B cell (primary cell): ENCODE measurements around the gene NT5DC4. TPM values are rescaled to one million over a fixed set of nuclear protein-coding genes. Genes with fewer than 3 reads are reported as not detected.

Experiments
- ATAC-seq: fragments of 200-7000 bp; cut with Tn5 transposase; one replicate; pipeline ENCODE4 v1.10.0; 2021; ENCODE audit warnings: low read depth, mild to moderate bottlenecking, moderate number of reproducible peaks, moderate library complexity
- CTCF ChIA-PET: fragments of 350-600 bp; sonication (Branson Sonifier 250); formaldehyde crosslinking; loops from one replicate; lab custom pipeline; 2021; ENCODE audit warnings: antibody characterized with exemption, inconsistent platforms; lab: Charles Lee
- POLR2A ChIA-PET: fragments of 350-600 bp; sonication (Branson Sonifier 250); formaldehyde crosslinking; loops from one replicate; lab custom pipeline; 2021; ENCODE audit warnings: antibody characterized with exemption; lab: Charles Lee
- DNase-seq: peaks from one replicate; pipeline ENCODE4 v3.0.0; 2013
- H2AFZ ChIP-seq: 2 replicates; pipeline ENCODE4 v1.6.1; 2012; ENCODE audit warnings: mild to moderate bottlenecking, low read depth, low read length; ENCODE audit not compliant: insufficient read depth, poor library complexity, severe bottlenecking
- H3K27ac ChIP-seq, 2 donors: 1 replicate in 1 of 2; 2 replicates in 1 of 2; pipeline ENCODE4 v1.5.1; 2012 to 2013; ENCODE audit warnings: low read length in 2 of 2, mild to moderate bottlenecking in 2 of 2, moderate library complexity in 1 of 2
- H3K27me3 ChIP-seq, 4 experiments: fragments of 200-600 bp in 1 of 4; sonication (generic) in 1 of 4; replicated peaks in 1 of 4; 1 replicate in 2 of 4; 2 replicates in 2 of 4; pipeline versions ENCODE4 v1.6.1 to v1.7.0; 2013 to 2016; ENCODE audit warnings: low read length in 3 of 4, mild to moderate bottlenecking in 2 of 4, mixed read lengths in 1 of 4, moderate library complexity in 1 of 4; ENCODE audit not compliant: insufficient read depth in 4 of 4, control insufficient read depth in 3 of 4; ENCODE audit errors: control extremely low read depth in 1 of 4
- H3K36me3 ChIP-seq, 2 experiments: replicated peaks in 1 of 2; 1 replicate in 1 of 2; 2 replicates in 1 of 2; pipeline versions ENCODE4 v1.6.1 to v1.7.1; 2013; ENCODE audit warnings: low read length in 1 of 2; ENCODE audit not compliant: insufficient read depth in 2 of 2, control insufficient read depth in 1 of 2; ENCODE audit errors: control extremely low read depth in 1 of 2, extremely low read depth in 1 of 2
- H3K4me1 ChIP-seq, 2 donors: fragments of 200-600 bp in 1 of 2; sonication (generic) in 1 of 2; 1 replicate in 1 of 2; 2 replicates in 1 of 2; pipeline versions ENCODE4 v1.5.1 to v1.6.1; 2013 to 2017; ENCODE audit warnings: low read length in 2 of 2; ENCODE audit not compliant: control insufficient read depth in 2 of 2, insufficient read depth in 2 of 2
- H3K4me2 ChIP-seq: replicated peaks from 2 replicates; pipeline ENCODE3; 2012; ENCODE audit warnings: mild to moderate bottlenecking, low read depth, low read length; ENCODE audit not compliant: poor library complexity, severe bottlenecking
- H3K4me3 ChIP-seq, 5 experiments: fragments of 200-600 bp in 1 of 5; sonication (generic) in 1 of 5; 1 replicate in 3 of 5; 2 replicates in 2 of 5; pipeline versions ENCODE4 v1.5.1 to v1.7.0; 2011 to 2016; ENCODE audit warnings: low read length in 4 of 5, mild to moderate bottlenecking in 4 of 5, low read depth in 2 of 5, control low read depth in 1 of 5, moderate library complexity in 1 of 5; ENCODE audit not compliant: insufficient read depth in 1 of 5; ENCODE audit errors: control extremely low read depth in 1 of 5, extremely low read depth in 1 of 5
- H3K79me2 ChIP-seq: fragments of 200-600 bp; sonication (generic); one replicate; pipeline ENCODE4 v1.6.0; 2016; ENCODE audit warnings: low read length; ENCODE audit not compliant: control insufficient read depth, insufficient read depth
- H3K9ac ChIP-seq: fragments of 200-600 bp; sonication (generic); 2 replicates; pipeline ENCODE4 v1.6.1; 2017; ENCODE audit warnings: mild to moderate bottlenecking, low read length, moderate library complexity
- H3K9me3 ChIP-seq, 3 donors: one replicate each; pipeline versions ENCODE4 v1.6.1 to v1.7.1; 2013; ENCODE audit warnings: low read length in 2 of 3; ENCODE audit not compliant: control insufficient read depth in 2 of 3, insufficient read depth in 1 of 3; ENCODE audit errors: control extremely low read depth in 1 of 3
- H4K20me1 ChIP-seq: 2 replicates; pipeline ENCODE4 v1.6.0; 2012; ENCODE audit warnings: mild to moderate bottlenecking, low read length; ENCODE audit not compliant: insufficient read depth, control insufficient read depth, poor library complexity, severe bottlenecking
- H3K27ac Mint-ChIP-seq: one replicate; pipeline ENCODE4 v1.8.0; 2021; ENCODE audit warnings: mixed read lengths
- H3K27me3 Mint-ChIP-seq: one replicate; pipeline ENCODE4 v1.8.0; 2021; ENCODE audit warnings: mixed read lengths
- H3K4me1 Mint-ChIP-seq: one replicate; pipeline ENCODE4 v1.8.0; 2021; ENCODE audit warnings: mixed read lengths
- H3K4me3 Mint-ChIP-seq: one replicate; pipeline ENCODE4 v1.8.0; 2021; ENCODE audit warnings: mixed read lengths
- H3K9me3 Mint-ChIP-seq: one replicate; pipeline ENCODE4 v1.8.0; 2022; ENCODE audit warnings: mixed read lengths; ENCODE audit not compliant: insufficient read depth
- EZH2 ChIP-seq: IDR thresholded peaks from 2 replicates; pipeline ENCODE4 v1.6.1; 2012; ENCODE audit warnings: borderline replicate concordance, low read depth, mild to moderate bottlenecking, moderate library complexity, low read length; ENCODE audit not compliant: insufficient read depth, poor library complexity, severe bottlenecking
- WGBS: methylation state at CpG from one replicate; pipeline ENCODE4 v1.1.5; 2013; ENCODE audit warnings: missing lambda C conversion rate; ENCODE audit not compliant: insufficient coverage; 5-methylcytosine and 5-hydroxymethylcytosine counted together
- intact Hi-C: fragments of 100-400 bp; cut with micrococcal nuclease; formaldehyde crosslinking; loops from one replicate; pipeline ENCODE4 v1.10.0; 2022
- polyA plus RNA-seq: library from polyadenylated mRNA; depleted of rRNA; stranded (reverse); fragments of >200 nt; gene quantifications from 2 replicates; pipeline ENCODE4 v1.2.3, GENCODE V29; 2012
- total RNA-seq, 2 donors: library from RNA; stranded (reverse); fragments of 120-200 nt in 1 of 2; gene quantifications; 1 replicate in 1 of 2; 2 replicates in 1 of 2; pipeline versions ENCODE4 v1.2.3 to v1.2.4, GENCODE V29; 2013 to 2022
- TF ChIP-seq, protein P1 (sequence below): fragments of 200-600 bp; IDR thresholded peaks from one replicate; pipeline ENCODE4 v1.8.0; 2022; ENCODE audit warnings: antibody characterized with exemption, mild to moderate bottlenecking

Gene NT5DC4
- total and polyA plus RNA-seq, 2 donors (not counting 1 experiment from before 2014, with no cell fraction given): 2.0 TPM; not detected in 1

DNA sequence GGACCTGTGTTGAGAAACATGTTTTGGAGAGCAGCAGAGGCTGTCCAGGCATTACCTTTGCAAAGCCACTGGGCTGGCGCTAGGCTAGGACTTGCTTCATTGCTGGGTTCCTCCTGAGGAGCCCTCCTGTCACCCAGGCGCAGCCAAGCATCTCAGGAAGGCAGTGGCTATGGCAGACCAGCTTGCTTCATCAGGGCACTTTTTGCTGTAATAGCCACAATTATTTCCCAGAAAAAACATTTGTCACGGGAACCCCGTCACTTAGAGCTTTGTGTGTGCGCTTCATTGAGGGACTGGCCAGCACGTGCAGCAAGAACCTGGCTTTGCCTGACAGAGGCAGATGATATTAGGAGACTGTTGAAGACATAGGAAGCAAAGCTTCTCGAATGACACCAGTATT lies 38.7 kb upstream of the NT5DC4 start:
- CTCF ChIA-PET: interaction anchor here (0.6 to 2.0 kb wide), 4 partner anchors 10 to 136 kb away, joined by 3 to 5 read pairs (median 4); no protein-coding TSS in a partner anchor

More for the DNA sequence above, 38.7 kb upstream of the NT5DC4 start:
- Histone ChIP-seq H3K9ac (no peak overlapping the region), H2AFZ (no peak overlapping the region), H3K4me1 (peaks cover 5 to 17% of the 10 kb centered on the region in 2 donors), H3K27ac (no peak overlapping the region), H3K36me3 (no peaks in the 10 kb centered on the region), H3K27me3 (no peaks in the 10 kb centered on the region), H3K79me2 (no peaks in the 10 kb centered on the region), H3K4me2 (no peak overlapping the region), H4K20me1 (no peaks in the 10 kb centered on the region), H3K9me3 (no peaks in the 10 kb centered on the region), H3K4me3 (no peak overlapping the region)
- no peak for DNase-seq
- Mint-ChIP-seq H3K27ac (no peak overlapping the region), H3K4me1 (peaks cover 13% of the 10 kb centered on the region), H3K27me3 (no peaks in the 10 kb centered on the region), H3K4me3 (no peak overlapping the region), H3K9me3 (no peaks in the 10 kb centered on the region)
- WGBS: 97% methylated on average over 4 of the region's 7 CpGs
- POLR2A ChIA-PET: no interaction called here
- intact Hi-C loops: no loop called here
- ATAC-seq: no peak
- TF ChIP-seq EZH2: no peak
- TF ChIP-seq, protein P1, sequence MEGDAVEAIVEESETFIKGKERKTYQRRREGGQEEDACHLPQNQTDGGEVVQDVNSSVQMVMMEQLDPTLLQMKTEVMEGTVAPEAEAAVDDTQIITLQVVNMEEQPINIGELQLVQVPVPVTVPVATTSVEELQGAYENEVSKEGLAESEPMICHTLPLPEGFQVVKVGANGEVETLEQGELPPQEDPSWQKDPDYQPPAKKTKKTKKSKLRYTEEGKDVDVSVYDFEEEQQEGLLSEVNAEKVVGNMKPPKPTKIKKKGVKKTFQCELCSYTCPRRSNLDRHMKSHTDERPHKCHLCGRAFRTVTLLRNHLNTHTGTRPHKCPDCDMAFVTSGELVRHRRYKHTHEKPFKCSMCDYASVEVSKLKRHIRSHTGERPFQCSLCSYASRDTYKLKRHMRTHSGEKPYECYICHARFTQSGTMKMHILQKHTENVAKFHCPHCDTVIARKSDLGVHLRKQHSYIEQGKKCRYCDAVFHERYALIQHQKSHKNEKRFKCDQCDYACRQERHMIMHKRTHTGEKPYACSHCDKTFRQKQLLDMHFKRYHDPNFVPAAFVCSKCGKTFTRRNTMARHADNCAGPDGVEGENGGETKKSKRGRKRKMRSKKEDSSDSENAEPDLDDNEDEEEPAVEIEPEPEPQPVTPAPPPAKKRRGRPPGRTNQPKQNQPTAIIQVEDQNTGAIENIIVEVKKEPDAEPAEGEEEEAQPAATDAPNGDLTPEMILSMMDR: no peak
